ENCODE results near the gene TCF25.

Gene TCF25

DNA sequence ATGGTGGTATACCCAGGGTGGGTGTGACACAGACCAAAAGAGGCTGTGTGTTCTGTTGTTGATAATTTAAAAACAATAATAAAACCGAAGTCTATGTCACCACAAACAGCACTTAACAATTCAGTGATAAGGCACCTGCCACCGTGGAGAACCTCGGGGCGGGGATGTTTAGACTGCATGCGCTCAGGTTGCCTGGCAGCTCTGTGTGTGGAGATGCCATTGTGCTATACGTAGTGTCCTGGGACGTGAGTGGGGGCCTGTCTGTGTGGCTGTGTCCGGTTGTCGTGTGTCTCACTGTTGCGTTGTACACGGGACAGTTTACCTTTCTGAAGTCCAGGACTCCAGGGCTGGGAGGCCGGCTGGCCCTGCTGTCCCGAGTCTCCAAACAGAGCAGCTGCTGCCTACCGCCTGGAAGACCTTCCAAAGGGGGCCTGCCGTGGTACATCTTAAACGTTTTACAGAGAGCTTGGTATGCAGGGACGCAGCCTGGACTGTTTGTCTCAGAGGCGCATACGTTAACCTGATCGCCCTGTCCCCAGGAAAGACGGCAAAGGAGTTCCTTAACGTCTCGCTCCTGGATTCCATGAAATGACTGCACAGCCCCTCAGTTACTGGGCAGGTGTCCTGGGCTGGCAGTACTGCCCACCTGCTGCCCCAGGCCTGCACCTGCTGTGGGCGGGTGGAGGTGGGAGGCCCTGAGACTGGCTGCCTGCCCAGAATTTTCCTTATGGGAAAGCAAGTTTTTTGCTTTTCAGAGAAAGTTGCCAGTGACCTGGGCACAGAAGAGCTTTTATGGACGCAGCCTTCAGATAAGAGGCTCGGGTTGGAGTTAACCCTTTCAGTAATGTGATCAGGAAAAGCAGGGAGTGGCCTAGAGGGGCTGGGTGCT is 26.1 kb upstream of the TCF25 start:
- POLR2A ChIA-PET = no interaction called here
- DNase-seq (ENCODE audit: extremely low spot score) = no peak
- TF ChIP-seq, protein P1, sequence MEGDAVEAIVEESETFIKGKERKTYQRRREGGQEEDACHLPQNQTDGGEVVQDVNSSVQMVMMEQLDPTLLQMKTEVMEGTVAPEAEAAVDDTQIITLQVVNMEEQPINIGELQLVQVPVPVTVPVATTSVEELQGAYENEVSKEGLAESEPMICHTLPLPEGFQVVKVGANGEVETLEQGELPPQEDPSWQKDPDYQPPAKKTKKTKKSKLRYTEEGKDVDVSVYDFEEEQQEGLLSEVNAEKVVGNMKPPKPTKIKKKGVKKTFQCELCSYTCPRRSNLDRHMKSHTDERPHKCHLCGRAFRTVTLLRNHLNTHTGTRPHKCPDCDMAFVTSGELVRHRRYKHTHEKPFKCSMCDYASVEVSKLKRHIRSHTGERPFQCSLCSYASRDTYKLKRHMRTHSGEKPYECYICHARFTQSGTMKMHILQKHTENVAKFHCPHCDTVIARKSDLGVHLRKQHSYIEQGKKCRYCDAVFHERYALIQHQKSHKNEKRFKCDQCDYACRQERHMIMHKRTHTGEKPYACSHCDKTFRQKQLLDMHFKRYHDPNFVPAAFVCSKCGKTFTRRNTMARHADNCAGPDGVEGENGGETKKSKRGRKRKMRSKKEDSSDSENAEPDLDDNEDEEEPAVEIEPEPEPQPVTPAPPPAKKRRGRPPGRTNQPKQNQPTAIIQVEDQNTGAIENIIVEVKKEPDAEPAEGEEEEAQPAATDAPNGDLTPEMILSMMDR (IDR thresholded peaks at IDR 0.05; ENCODE audit: control extremely low read depth, extremely low read depth, low read depth, missing control alignments) = no peak
- CTCF ChIA-PET = interaction anchor here (0.7 kb wide), 1 partner anchor 13 kb away, joined by 3 read pairs; no protein-coding TSS in a partner anchor

DNA sequence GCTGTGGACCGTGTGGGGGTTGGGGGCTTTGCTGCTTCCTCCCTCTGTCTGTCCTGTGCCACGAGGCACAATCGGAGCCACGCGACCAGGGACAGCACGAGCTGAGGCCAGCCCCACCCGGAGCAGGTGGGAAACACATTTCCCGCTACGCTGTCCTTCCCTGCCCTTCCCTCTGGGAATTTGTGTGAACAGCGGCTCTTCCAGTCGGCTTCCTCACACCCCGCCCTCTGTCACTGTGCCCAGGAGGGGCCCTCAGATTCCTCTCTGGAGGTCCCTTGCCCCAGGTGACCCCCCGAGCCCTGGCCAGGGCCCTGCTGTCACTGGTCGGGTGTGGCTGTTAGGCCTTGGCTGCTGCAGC is 25.5 kb upstream of the TCF25 start:
- POLR2A ChIA-PET = no interaction called here
- DNase-seq (ENCODE audit: extremely low spot score) = no peak
- TF ChIP-seq, protein P1 (IDR thresholded peaks at IDR 0.05; ENCODE audit: control extremely low read depth, extremely low read depth, low read depth, missing control alignments) = no peak
- CTCF ChIA-PET = interaction anchor here (0.7 kb wide), 1 partner anchor 12 kb away, joined by 3 read pairs; no protein-coding TSS in a partner anchor

DNA sequence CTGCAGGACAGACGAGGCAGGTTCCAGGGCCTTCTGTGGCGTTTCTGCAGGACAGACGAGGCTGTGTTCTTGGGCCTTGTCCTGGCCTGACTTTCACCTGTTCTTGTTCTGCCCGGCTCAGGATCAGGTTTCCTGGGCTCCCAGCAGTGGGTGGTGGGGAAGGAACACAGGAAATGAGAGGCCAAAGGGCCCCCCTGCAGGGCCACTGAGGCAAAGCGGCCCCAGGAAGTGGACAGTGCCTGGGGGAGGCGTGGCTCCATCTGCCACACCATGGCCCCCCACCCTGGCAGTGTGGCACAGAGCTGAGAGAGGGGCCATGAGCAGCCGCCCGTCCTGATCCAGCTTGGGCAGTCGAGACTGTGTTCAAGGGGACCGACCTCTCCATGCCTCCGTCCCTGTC is 24.4 kb upstream of the TCF25 start:
- TF ChIP-seq, protein P1 (IDR thresholded peaks at IDR 0.05; ENCODE audit: control extremely low read depth, extremely low read depth, low read depth, missing control alignments) = no peak
- POLR2A ChIA-PET = no interaction called here
- no peak for DNase-seq (ENCODE audit: extremely low spot score)
- CTCF ChIA-PET = no interaction called here

DNA sequence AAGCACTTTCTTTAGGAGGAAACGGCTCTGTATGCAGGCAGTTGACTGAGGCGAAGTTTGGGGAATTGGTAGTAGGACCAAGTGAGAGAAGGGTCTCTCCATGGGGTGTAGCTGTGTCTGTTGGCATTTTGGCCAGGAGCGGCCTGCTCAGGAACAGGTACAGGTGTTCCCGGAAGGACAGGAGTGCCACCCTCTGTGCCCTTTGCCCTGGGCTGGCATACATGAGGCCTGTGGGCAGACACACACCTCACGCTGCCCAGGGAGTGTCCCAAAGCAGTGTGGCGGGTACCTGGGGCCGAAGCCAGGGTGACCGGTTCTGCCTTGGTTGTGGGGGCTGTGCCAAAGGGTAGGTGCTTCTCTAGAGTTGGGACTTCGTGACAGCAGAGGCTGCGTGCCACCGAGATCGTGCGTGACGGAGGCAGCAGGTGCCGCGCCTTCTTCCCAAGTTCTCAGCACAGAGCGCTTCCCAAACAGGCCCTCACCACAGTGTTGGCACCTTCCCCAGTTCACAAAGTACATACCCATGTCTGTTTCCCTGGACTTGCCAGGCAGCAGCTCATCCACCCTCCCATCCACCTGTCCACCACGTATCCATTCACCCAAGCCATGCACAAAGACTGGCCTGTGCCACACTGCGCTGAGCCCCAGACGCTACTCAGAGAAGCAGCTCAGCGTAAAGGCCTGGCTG is 19.9 kb upstream of the TCF25 start:
- TF ChIP-seq, protein P1 (IDR thresholded peaks at IDR 0.05; ENCODE audit: control extremely low read depth, extremely low read depth, low read depth, missing control alignments) = no peak
- POLR2A ChIA-PET = no interaction called here

DNA sequence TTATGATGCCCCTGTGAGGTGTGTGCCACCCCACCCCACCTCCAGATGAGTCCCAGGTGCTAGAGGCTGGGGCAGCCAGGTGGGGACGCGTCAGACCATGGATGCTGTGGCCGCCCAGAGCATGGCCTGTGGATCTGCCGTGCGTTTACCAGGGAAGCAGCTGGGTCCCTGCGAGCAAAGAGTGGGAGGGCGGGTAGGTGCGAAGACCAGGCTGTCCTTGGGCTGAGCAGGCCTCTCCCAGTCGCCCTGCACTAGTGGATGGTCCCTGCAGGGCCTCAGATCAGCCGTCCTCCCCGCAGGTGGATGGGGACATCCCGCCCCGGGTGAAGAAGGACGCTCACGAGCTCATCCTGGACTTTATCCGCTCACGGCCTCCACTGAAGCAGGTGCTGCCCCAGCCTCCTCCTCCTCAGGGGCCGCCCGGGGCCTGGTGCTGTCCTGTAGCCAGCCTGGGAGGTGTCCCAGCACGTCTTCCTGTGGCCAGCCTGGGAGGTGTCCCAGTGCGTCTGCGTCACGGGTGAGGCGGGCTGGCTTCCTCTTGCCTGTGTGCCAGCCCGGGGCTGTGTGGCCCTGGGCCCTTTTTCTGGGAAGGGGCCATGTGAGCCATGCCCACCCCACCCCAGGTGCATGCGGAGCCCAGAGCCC is 18.0 kb upstream of the TCF25 start:
- TF ChIP-seq, protein P1 (IDR thresholded peaks at IDR 0.05; ENCODE audit: control extremely low read depth, extremely low read depth, low read depth, missing control alignments) = no peak
- ChIA-PET POLR2A (no interaction called here), CTCF (no interaction called here)
- no peak for DNase-seq (ENCODE audit: extremely low spot score)

More for the DNA sequence above, 19.9 kb upstream of the TCF25 start:
- no peak for DNase-seq (ENCODE audit: extremely low spot score)
- CTCF ChIA-PET = interaction anchor here (1.1 to 1.5 kb wide), 3 partner anchors 8 to 136 kb away, joined by 3 to 5 read pairs (median 4); no protein-coding TSS in a partner anchor

DNA sequence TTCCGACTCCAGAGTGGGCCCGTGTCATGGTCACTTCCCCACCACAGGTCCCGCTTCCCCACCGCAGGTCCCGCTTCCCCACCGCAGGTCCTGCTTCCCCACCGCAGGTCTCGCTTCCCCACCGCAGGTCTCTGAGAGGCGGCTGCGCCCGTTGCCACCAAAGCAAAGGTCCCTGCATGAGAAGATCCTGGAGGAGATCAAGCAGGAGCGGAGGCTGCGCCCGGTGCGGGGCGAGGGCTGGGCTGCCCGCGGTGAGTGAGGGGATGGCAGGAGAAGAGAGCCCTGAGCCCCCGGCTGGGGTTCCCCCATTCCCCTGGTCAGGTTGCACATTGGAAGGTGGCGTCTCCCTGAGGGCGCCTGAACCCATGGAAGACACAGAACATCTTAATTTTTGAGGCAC is 17.4 kb upstream of the TCF25 start:
- DNase-seq (ENCODE audit: extremely low spot score) = no peak
- ChIA-PET POLR2A (no interaction called here), CTCF (no interaction called here)
- TF ChIP-seq, protein P1 (IDR thresholded peaks at IDR 0.05; ENCODE audit: control extremely low read depth, extremely low read depth, low read depth, missing control alignments) = no peak

Measured in GM10248 (cell line).